ENCODE data around the gene CPT1C.

- TF ChIP-seq, protein P1, sequence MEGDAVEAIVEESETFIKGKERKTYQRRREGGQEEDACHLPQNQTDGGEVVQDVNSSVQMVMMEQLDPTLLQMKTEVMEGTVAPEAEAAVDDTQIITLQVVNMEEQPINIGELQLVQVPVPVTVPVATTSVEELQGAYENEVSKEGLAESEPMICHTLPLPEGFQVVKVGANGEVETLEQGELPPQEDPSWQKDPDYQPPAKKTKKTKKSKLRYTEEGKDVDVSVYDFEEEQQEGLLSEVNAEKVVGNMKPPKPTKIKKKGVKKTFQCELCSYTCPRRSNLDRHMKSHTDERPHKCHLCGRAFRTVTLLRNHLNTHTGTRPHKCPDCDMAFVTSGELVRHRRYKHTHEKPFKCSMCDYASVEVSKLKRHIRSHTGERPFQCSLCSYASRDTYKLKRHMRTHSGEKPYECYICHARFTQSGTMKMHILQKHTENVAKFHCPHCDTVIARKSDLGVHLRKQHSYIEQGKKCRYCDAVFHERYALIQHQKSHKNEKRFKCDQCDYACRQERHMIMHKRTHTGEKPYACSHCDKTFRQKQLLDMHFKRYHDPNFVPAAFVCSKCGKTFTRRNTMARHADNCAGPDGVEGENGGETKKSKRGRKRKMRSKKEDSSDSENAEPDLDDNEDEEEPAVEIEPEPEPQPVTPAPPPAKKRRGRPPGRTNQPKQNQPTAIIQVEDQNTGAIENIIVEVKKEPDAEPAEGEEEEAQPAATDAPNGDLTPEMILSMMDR (IDR thresholded peaks at IDR 0.05; ENCODE audit: low read depth, low read length, missing input control) = no peak
- TF ChIP-seq, protein P2, sequence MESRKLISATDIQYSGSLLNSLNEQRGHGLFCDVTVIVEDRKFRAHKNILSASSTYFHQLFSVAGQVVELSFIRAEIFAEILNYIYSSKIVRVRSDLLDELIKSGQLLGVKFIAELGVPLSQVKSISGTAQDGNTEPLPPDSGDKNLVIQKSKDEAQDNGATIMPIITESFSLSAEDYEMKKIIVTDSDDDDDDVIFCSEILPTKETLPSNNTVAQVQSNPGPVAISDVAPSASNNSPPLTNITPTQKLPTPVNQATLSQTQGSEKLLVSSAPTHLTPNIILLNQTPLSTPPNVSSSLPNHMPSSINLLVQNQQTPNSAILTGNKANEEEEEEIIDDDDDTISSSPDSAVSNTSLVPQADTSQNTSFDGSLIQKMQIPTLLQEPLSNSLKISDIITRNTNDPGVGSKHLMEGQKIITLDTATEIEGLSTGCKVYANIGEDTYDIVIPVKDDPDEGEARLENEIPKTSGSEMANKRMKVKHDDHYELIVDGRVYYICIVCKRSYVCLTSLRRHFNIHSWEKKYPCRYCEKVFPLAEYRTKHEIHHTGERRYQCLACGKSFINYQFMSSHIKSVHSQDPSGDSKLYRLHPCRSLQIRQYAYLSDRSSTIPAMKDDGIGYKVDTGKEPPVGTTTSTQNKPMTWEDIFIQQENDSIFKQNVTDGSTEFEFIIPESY (IDR thresholded peaks at IDR 0.05) = no peak
- no peak for TF ChIP-seq REST (IDR thresholded peaks at IDR 0.05)
- TF ChIP-seq GABPA (IDR thresholded peaks at IDR 0.05 in 1 of 2, conservative IDR thresholded peaks at IDR 0.05 in 1 of 2) = no peak
- no peak for TF ChIP-seq FOXA1 (IDR thresholded peaks at IDR 0.05)
- no peak for TF ChIP-seq TAF1 (conservative IDR thresholded peaks at IDR 0.05)
- TF ChIP-seq, protein P3, sequence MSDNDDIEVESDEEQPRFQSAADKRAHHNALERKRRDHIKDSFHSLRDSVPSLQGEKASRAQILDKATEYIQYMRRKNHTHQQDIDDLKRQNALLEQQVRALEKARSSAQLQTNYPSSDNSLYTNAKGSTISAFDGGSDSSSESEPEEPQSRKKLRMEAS (IDR thresholded peaks at IDR 0.05) = no peak
- no peak for TF ChIP-seq EGR1 (IDR thresholded peaks at IDR 0.05; ENCODE audit: low read depth in 2 of 2)
- no peak for TF ChIP-seq ATF3 (IDR thresholded peaks at IDR 0.05)
- TF ChIP-seq YY1 (IDR thresholded peaks at IDR 0.05) = no peak
These were observed 38.9 kb upstream of the CPT1C start for GRCh38 chr19:49651820-49652550.

Data from liver (tissue), 3 donors.